GM13977 (cell line): ENCODE measurements around the gene RAP1A.

ENCODE experiments used
- DNase-seq: peaks from one replicate; pipeline ENCODE4 v3.0.0; 2012; ENCODE audit warnings: low spot score
- CTCF ChIP-seq: IDR thresholded peaks from 2 replicates; pipeline ENCODE4 v1.5.1; 2012; ENCODE audit warnings: mild to moderate bottlenecking, control low read depth; ENCODE audit not compliant: insufficient read depth; ENCODE audit errors: extremely low read depth, missing control alignments
- in situ Hi-C: fragments of 300-500 bp; cut with MboI; formaldehyde crosslinking; loops from one replicate; pipeline ENCODE4 v1.12.0; 2022; ENCODE audit warnings: low sequenced_read_pairs, low pct_unique_long_range_greater_than_20kb, mixed read lengths, inconsistent platforms; ENCODE audit not compliant: unreplicated experiment

The RAP1A gene

GRCh38 chr1:111727056-111727455, 107.5 kb downstream of the RAP1A start:
- in situ Hi-C loops: no loop called here
- no peak for DNase-seq
- no peak for TF ChIP-seq CTCF

GRCh38 chr1:111729271-111729921, 109.8 kb downstream of the RAP1A start:
- DNase-seq: no peak
- no peak for TF ChIP-seq CTCF
- in situ Hi-C loops: no loop called here

- no peak for DNase-seq
- in situ Hi-C loops: no loop called here
Observed at GRCh38 chr1:111729946-111730681, 110.5 kb downstream of the RAP1A start.

GRCh38 chr1:111730706-111731105, 111.1 kb downstream of the RAP1A start:
- TF ChIP-seq CTCF: no peak
- DNase-seq: no peak
- in situ Hi-C loops: no loop called here

More at GRCh38 chr1:111729946-111730681, 110.5 kb downstream of the RAP1A start:
- TF ChIP-seq CTCF: no peak

GRCh38 chr1:111731956-111732355, 112.4 kb downstream of the RAP1A start:
- no peak for DNase-seq
- in situ Hi-C loops: no loop called here
- no peak for TF ChIP-seq CTCF

GRCh38 chr1:111732718-111733117, 113.1 kb downstream of the RAP1A start:
- in situ Hi-C loops: no loop called here
- DNase-seq: no peak
- TF ChIP-seq CTCF: no peak
